H1 (cell line): ENCODE measurements around the gene PRRT1B. TPM values are rescaled to one million over a fixed set of nuclear protein-coding genes. Genes with fewer than 3 reads are reported as not detected.

Experiments
- CTCF ChIA-PET: fragments of 300-600 bp; sonication (Branson Sonifier 250); formaldehyde crosslinking; loops from one replicate; lab custom pipeline; 2021; ENCODE audit not compliant: partially characterized antibody; lab: Charles Lee
- POLR2A ChIA-PET: fragments of 300-600 bp; sonication (Branson Sonifier 250); formaldehyde crosslinking; loops from one replicate; lab custom pipeline; 2021; ENCODE audit warnings: inconsistent platforms; ENCODE audit not compliant: partially characterized antibody; lab: Charles Lee
- DNase-seq, 2 experiments: peaks; one replicate each; pipeline versions ENCODE4 v3.0.0 to v3.0.0-alpha.2; 2010 to 2022; ENCODE audit warnings: low spot score in 2 of 2, low read depth in 1 of 2, mixed read lengths in 1 of 2
- FAIRE-seq: peaks from 2 replicates; lab custom pipeline; 2011; peaks lifted over from hg19 to GRCh38; lab: Jason Lieb, UNC
- H2AFZ ChIP-seq: 2 replicates; pipeline ENCODE4 v1.8.1; 2012; ENCODE audit warnings: low read length, inconsistent platforms
- H2AK5ac ChIP-seq: 2 replicates; pipeline ENCODE4 v1.6.1; 2013; ENCODE audit warnings: low read depth, low read length
- H2BK120ac ChIP-seq: replicated peaks from 2 replicates; pipeline ENCODE3; 2013; ENCODE audit warnings: low read depth, low read length, inconsistent platforms
- H2BK12ac ChIP-seq: 2 replicates; pipeline ENCODE4 v1.6.1; 2013; ENCODE audit warnings: low read depth, low read length
- H2BK15ac ChIP-seq: 2 replicates; pipeline ENCODE4 v1.6.1; 2013; ENCODE audit warnings: low read length
- H2BK20ac ChIP-seq: 2 replicates; pipeline ENCODE4 v1.6.1; 2013; ENCODE audit warnings: low read length
- H2BK5ac ChIP-seq: 2 replicates; pipeline ENCODE4 v1.6.1; 2013; ENCODE audit warnings: low read depth, low read length
- H3K14ac ChIP-seq: 2 replicates; pipeline ENCODE4 v1.6.1; 2013; ENCODE audit warnings: inconsistent platforms; ENCODE audit not compliant: insufficient read length
- H3K18ac ChIP-seq: 2 replicates; pipeline ENCODE4 v1.6.1; 2013; ENCODE audit warnings: low read length; ENCODE audit errors: extremely low read depth
- H3K23ac ChIP-seq: 2 replicates; pipeline ENCODE4 v1.6.1; 2013; ENCODE audit warnings: inconsistent platforms; ENCODE audit not compliant: insufficient read length
- H3K23me2 ChIP-seq: 2 replicates; pipeline ENCODE4 v1.6.1; 2013; ENCODE audit warnings: low read depth, low read length
- H3K27ac ChIP-seq: 2 replicates; pipeline ENCODE4 v1.6.1; 2011; ENCODE audit warnings: low read depth, low read length, inconsistent platforms
- H3K27me3 ChIP-seq, 4 experiments: replicated peaks in 1 of 4; 1 replicate in 1 of 4; 2 replicates in 3 of 4; pipeline versions ENCODE4 v1.6.1 to v1.8.1; 2011 to 2013; ENCODE audit warnings: low read length in 3 of 4, mild to moderate bottlenecking in 3 of 4, inconsistent platforms in 2 of 4, mixed read lengths in 2 of 4, moderate library complexity in 1 of 4; ENCODE audit not compliant: control insufficient read depth in 3 of 4, insufficient read depth in 3 of 4; ENCODE audit errors: extremely low read depth in 1 of 4
- H3K36me3 ChIP-seq, 4 experiments: 2 replicates each; pipeline versions ENCODE4 v1.6.1 to v1.8.1; 2011 to 2013; ENCODE audit warnings: mild to moderate bottlenecking in 4 of 4, low read length in 3 of 4, moderate library complexity in 2 of 4, control low read depth in 1 of 4, inconsistent platforms in 1 of 4; ENCODE audit not compliant: insufficient read depth in 4 of 4, control insufficient read depth in 2 of 4
- H3K4ac ChIP-seq: replicated peaks from 2 replicates; pipeline ENCODE3; 2013; ENCODE audit warnings: low read length, low read depth, mixed read lengths, inconsistent platforms; ENCODE audit not compliant: insufficient read length
- H3K4me1 ChIP-seq, 4 experiments: replicated peaks in 1 of 4; 1 replicate in 1 of 4; 2 replicates in 3 of 4; pipeline versions ENCODE4 v1.6.1 to v1.8.1; 2011 to 2013; ENCODE audit warnings: low read length in 3 of 4, inconsistent platforms in 2 of 4, mixed read lengths in 1 of 4; ENCODE audit not compliant: insufficient read depth in 4 of 4, control insufficient read depth in 3 of 4
- H3K4me2 ChIP-seq, 2 experiments: 2 replicates each; pipeline versions ENCODE4 v1.6.1 to v1.8.1; 2011 to 2013; ENCODE audit warnings: low read depth in 2 of 2, low read length in 2 of 2, control low read depth in 1 of 2, inconsistent platforms in 1 of 2, mild to moderate bottlenecking in 1 of 2; ENCODE audit not compliant: insufficient read depth in 1 of 2
- H3K4me3 ChIP-seq, 4 experiments: fragments of 200-600, 300-600 bp in 1 of 4; sonication (generic), shearing (Covaris generic), sonication (Bioruptor Twin) in 1 of 4; 2 replicates each; pipeline versions ENCODE4 v1.5.1 to v1.8.1; 2011 to 2016; ENCODE audit warnings: low read length in 4 of 4, low read depth in 3 of 4, control low read depth in 2 of 4, inconsistent platforms in 2 of 4, mild to moderate bottlenecking in 2 of 4, mixed read lengths in 1 of 4, moderate library complexity in 1 of 4; ENCODE audit not compliant: insufficient read depth in 2 of 4; ENCODE audit errors: extremely low read depth in 1 of 4
- H3K56ac ChIP-seq: replicated peaks from 2 replicates; pipeline ENCODE3; 2013; ENCODE audit warnings: low read depth, mild to moderate bottlenecking, mixed read lengths, low read length, inconsistent platforms; ENCODE audit not compliant: insufficient read length
- H3K79me1 ChIP-seq: 2 replicates; pipeline ENCODE4 v1.6.1; 2013; ENCODE audit warnings: low read depth, low read length, control low read depth
- H3K79me2 ChIP-seq, 2 experiments: 2 replicates each; pipeline versions ENCODE4 v1.6.1 to v1.8.1; 2012 to 2013; ENCODE audit warnings: low read length in 2 of 2, mild to moderate bottlenecking in 2 of 2, inconsistent platforms in 1 of 2; ENCODE audit not compliant: insufficient read depth in 2 of 2, control insufficient read depth in 1 of 2
- H3K9ac ChIP-seq, 4 experiments: replicated peaks in 1 of 4; 1 replicate in 1 of 4; 2 replicates in 3 of 4; pipeline versions ENCODE4 v1.6.1 to v1.8.1; 2011 to 2013; ENCODE audit warnings: low read depth in 3 of 4, low read length in 3 of 4, control low read depth in 2 of 4, mild to moderate bottlenecking in 2 of 4, moderate library complexity in 2 of 4, inconsistent platforms in 1 of 4; ENCODE audit errors: extremely low read depth in 1 of 4
- H3K9me3 ChIP-seq, 2 experiments: 2 replicates each; pipeline versions ENCODE4 v1.6.1 to v1.8.1; 2012 to 2013; ENCODE audit warnings: mild to moderate bottlenecking in 2 of 2, moderate library complexity in 2 of 2, control low read depth in 1 of 2, inconsistent platforms in 1 of 2, low read depth in 1 of 2, low read length in 1 of 2, mixed read lengths in 1 of 2; ENCODE audit not compliant: insufficient read depth in 2 of 2
- H4K20me1 ChIP-seq, 2 experiments: replicated peaks in 1 of 2; 2 replicates each; pipeline versions ENCODE3 to v1.8.1; 2011 to 2013; ENCODE audit warnings: inconsistent platforms in 2 of 2, low read length in 2 of 2, mild to moderate bottlenecking in 1 of 2; ENCODE audit not compliant: insufficient read depth in 2 of 2, control insufficient read depth in 1 of 2
- H4K5ac ChIP-seq: 2 replicates; pipeline ENCODE4 v1.6.1; 2013; ENCODE audit warnings: low read length, low read depth, mixed read lengths, inconsistent platforms; ENCODE audit not compliant: insufficient read length
- H4K8ac ChIP-seq: 2 replicates; pipeline ENCODE4 v1.8.0; 2013; ENCODE audit warnings: mild to moderate bottlenecking, moderate library complexity, low read length, inconsistent platforms; ENCODE audit not compliant: insufficient read depth; ENCODE audit errors: extremely low read depth
- H4K91ac ChIP-seq: replicated peaks from 2 replicates; pipeline ENCODE3; 2013; ENCODE audit warnings: low read length, mixed read lengths, inconsistent platforms; ENCODE audit not compliant: insufficient read length
- RXRA ChIP-seq: IDR thresholded peaks from 2 replicates; pipeline ENCODE4 v1.6.1; 2011; ENCODE audit warnings: low read depth, mild to moderate bottlenecking, low read length, moderate library complexity; ENCODE audit not compliant: insufficient read depth
- WGBS, 2 experiments: shearing (Covaris generic) in 1 of 2; methylation state at CpG; one replicate each; pipeline versions ENCODE4 v1.1.6 to v1.1.7; 2013 to 2015; ENCODE audit warnings: low lambda C conversion rate in 2 of 2, mixed read lengths in 2 of 2, inconsistent platforms in 1 of 2, low coverage in 1 of 2, missing lambda C conversion rate in 1 of 2; ENCODE audit not compliant: insufficient replicate concordance in 2 of 2, insufficient coverage in 1 of 2, insufficient read length in 1 of 2; ENCODE audit errors: extremely low coverage in 1 of 2, missing lambda C conversion rate in 1 of 2; 5-methylcytosine and 5-hydroxymethylcytosine counted together
- polyA plus RNA-seq, 7 experiments: library from polyadenylated mRNA; depleted of rRNA in 3 of 7; stranded (reverse) in 5 of 7; unstranded in 2 of 7; fragments of >200 nt in 5 of 7; fragments of 200-250 nt in 2 of 7; gene quantifications; 1 replicate in 5 of 7; 2 replicates in 1 of 7; 4 replicates in 1 of 7; pipeline versions ENCODE4 v1.2.1 to v1.2.3, GENCODE V29; 2011 to 2013; ENCODE audit warnings: missing spikeins in 2 of 7, mixed read lengths in 2 of 7
- total RNA-seq: library from RNA; stranded (reverse); fragmentation: NEBNext Ultra II Directional; extraction: Animal tissue kit (Norgen Biotek cat#: 25700); gene quantifications from 2 replicates; pipeline ENCODE4 v1.2.1, GENCODE V29; 2021

Gene PRRT1B
- total and polyA plus RNA-seq, 2 of the 8 experiments (the other 6 are each of a cell fraction or from before 2014, with no cell fraction given), result 0.30 to 1.2 TPM

DNA sequence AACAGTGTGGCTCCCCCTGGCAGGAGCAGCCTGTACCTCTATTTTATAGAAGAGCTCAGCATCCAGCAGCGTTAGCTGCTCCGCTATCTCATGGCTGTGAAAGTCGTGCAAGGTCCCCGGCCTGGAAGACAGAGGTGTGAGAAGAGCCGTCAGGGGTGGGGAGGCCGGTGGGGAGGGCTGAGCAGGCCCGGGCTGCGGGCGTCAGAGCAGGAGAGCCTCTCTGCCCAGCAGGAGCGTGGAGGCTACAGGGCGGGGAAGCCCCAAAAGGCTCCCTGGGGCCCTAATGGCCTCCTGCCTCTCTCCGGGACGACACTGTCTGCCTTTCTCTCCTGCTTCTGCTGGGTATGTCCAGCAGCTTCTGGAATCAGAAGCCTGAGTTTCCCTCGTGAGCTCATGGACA, 42.6 kb downstream of the PRRT1B start:
- ChIA-PET POLR2A (interaction anchor here (0.6 to 1.2 kb wide), 2 partner anchors 52 to 159 kb away, joined by 3 read pairs; no protein-coding TSS in a partner anchor), CTCF (interaction anchor here (0.8 to 2.9 kb wide), 6 partner anchors 9 to 238 kb away, joined by 3 to 12 read pairs (median 4); partner anchors contain the start of gene RAPGEF1)
- WGBS, 2 experiments, result 92% methylated on average over 13 of the region's 14 CpGs; no CpG with 5 or more reads in 1 of the 2 experiments
- H3K36me3 ChIP-seq, result peaks cover 2 to 4% (median 2%) of the 10 kb centered on the region in 4 experiments; a peak in 6 of 8 replicates
- no peak overlapping the region for H4K8ac ChIP-seq
- H2BK5ac ChIP-seq, result peak overlapping the region; percentile 24; the same call in 1 of the 2 replicates
- no peak overlapping the region for H4K91ac ChIP-seq
- H2BK12ac ChIP-seq, result no peak overlapping the region
- H3K18ac ChIP-seq, result no peak overlapping the region
- TF ChIP-seq RXRA, result no peak
- DNase-seq, result no peak
- no peak overlapping the region for H3K23ac ChIP-seq
- no peak overlapping the region for H4K5ac ChIP-seq
- peaks cover 0 to 2% of the 10 kb centered on the region in 2 experiments for H4K20me1 ChIP-seq
- no peak overlapping the region for H3K4me3 ChIP-seq
- no peak overlapping the region for H3K4me2 ChIP-seq
- H3K79me2 ChIP-seq, result no peaks in the 10 kb centered on the region
- H2AK5ac ChIP-seq, result no peak overlapping the region
- no peaks in the 10 kb centered on the region for H3K79me1 ChIP-seq
- H2AFZ ChIP-seq, result no peak overlapping the region
- H2BK15ac ChIP-seq, result no peak overlapping the region
- H3K4me1 ChIP-seq, result no peaks in the 10 kb centered on the region
- H3K56ac ChIP-seq, result no peak overlapping the region
- H3K27me3 ChIP-seq, result no peaks in the 10 kb centered on the region
- no peak for FAIRE-seq
- H3K23me2 ChIP-seq, result no peaks in the 10 kb centered on the region
- H3K4ac ChIP-seq, result no peak overlapping the region
- no peaks in the 10 kb centered on the region for H3K9me3 ChIP-seq
- no peak overlapping the region for H3K14ac ChIP-seq
- H3K9ac ChIP-seq, result no peak overlapping the region
- no peak overlapping the region for H2BK20ac ChIP-seq
- no peak overlapping the region for H2BK120ac ChIP-seq
- H3K27ac ChIP-seq, result no peak overlapping the region
